Right kidney (tissue), 1 donor: ENCODE measurements around the gene EIF2B4.
"Not testable (repeated sequence)": the region's sequence is repeated elsewhere in the genome, so short reads cannot be mapped to it uniquely, and the experiment has no call there.

Experiments
- DNase-seq: peaks from one replicate; pipeline ENCODE4 v3.0.0-alpha.2; 2016

The EIF2B4 gene

DNA sequence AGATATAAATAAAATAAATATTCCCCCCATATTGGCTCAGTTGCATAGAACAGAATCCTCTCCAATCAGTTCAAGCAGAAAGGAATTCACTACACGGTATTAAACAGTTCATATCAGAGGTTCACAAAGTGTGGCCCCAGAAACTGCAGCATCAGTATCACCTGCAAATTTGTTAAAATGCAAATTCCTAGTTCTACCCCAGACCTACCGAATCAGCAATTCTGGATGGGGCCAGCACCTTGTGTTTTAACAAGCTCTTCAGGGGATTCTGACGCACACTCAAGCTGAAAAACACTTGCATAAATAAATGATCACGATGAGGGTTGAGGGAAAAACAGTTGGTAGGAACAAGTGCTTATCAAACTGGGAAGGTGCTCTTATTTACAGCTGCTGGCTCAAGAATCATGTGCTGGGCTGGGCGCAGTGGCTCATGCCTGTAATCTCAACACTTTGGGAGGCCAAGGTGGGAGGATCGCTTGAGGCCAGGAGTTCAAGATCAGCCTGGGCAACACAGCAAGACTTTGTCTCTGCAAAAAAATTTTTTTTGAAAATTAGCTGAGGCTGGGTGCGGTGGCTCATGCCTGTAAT, 19.9 kb downstream of the EIF2B4 start:
- DNase-seq: no peak

DNA sequence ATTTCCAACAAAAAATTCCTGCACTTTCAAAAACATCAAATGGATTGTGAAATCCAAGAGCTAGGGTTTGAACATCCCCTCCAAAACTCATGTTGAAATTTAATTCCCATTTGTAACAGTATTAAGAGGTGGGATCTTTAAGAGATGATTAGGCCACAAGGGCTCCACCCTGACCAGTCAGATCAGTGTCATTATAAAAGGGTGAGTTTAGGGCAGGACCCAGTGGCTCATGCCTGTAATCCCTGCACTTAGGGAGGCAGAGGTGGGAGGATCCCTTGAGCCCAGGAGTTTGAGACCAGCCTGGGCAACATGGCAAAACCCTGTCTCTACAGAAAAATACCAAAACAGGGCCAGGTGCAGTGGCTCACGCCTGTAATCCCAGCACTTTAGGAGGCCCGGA, 22.5 kb downstream of the EIF2B4 start:
- no peak for DNase-seq

DNA sequence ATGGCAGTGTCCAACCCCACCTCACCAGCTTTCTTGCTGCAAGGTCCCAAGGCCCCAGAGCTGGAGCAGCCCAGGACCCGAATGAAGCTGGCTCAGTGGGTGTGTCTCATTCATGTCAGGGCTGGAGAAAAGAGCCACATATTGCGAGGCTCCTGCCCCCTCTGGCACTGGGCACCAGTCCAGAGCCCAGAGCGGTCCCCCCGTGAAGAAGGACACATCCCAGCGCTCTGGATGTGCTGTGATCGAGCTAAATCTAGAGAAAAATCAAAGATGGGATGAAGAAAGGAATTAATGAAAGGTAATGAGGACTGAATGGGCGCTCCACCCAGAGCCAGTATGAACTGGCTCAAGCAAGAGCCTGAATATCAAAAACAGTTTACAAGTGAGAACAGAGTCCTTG, 34.0 kb downstream of the EIF2B4 start:
- no peak for DNase-seq

DNA sequence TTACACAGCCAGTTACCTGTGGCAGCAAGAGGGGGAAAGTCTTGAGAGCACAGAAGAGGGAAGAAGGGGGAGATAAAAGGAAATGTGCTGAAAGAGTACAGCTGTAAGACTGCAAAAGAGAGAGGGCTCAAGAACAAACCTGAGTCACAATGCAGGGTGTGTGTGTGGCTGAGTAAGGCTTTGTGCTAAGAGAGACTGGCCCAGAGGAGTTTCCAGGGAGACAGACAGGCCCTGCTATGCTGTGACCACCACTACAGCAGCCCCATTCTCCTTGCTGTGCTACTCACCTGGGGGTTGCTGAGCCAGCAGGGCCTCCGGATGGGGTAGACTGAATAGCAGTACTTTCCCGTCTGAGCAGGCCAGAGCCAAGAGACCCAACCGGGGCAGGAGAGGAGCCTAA, 34.8 kb downstream of the EIF2B4 start:
- no peak for DNase-seq

DNA sequence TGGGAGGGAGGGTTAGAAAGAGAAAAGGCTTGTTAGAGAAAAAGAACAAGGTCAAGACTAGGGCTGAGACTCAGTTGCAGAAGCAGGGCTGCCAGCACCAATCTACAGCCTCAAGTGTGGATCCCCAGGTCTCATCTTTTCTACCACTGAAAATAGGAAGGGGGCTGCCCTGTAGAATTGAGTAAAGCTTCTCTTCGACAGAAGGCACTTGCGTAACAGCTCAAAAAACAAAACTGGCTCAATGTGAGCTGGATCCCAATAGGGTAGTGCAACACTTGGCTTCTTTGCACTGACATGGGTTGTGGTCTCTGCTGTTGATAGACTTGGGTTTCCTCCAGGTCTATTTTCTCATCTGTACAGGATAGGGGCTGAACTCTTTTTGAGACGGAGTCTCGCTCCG, 45.4 kb downstream of the EIF2B4 start:
- DNase-seq: no peak

DNA sequence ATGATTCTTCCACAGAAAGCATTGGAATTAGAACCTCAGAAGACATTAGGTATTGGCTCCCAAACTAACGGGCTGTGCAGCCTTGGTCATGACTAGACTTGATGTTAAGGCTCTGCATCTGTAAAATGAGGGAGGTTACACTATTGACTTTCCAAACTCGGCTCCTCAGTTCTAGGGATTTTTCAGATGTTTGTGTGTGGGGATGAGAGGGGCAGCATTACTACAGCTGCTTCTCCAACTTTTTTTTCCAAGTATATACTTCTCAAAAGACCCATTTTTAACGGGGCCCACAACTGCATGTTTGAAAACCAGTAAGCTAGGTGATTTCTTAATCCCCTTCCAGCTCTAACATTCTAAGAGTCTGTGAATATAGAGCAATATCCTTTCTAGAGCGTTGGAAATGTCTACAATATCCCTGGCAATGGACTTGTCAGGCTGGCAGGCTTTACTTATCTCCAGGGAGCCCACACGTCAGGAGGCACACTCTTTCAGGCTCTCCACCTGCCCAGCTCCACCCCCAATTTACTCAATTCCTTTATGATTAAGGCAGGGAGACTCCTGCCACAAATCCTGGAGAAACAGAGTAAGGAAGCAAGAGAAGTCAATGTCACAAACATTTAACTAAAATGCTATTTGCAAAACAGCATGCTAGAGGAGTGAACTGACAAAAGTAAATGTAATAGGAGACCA, 46.4 kb downstream of the EIF2B4 start:
- DNase-seq: no peak

DNA sequence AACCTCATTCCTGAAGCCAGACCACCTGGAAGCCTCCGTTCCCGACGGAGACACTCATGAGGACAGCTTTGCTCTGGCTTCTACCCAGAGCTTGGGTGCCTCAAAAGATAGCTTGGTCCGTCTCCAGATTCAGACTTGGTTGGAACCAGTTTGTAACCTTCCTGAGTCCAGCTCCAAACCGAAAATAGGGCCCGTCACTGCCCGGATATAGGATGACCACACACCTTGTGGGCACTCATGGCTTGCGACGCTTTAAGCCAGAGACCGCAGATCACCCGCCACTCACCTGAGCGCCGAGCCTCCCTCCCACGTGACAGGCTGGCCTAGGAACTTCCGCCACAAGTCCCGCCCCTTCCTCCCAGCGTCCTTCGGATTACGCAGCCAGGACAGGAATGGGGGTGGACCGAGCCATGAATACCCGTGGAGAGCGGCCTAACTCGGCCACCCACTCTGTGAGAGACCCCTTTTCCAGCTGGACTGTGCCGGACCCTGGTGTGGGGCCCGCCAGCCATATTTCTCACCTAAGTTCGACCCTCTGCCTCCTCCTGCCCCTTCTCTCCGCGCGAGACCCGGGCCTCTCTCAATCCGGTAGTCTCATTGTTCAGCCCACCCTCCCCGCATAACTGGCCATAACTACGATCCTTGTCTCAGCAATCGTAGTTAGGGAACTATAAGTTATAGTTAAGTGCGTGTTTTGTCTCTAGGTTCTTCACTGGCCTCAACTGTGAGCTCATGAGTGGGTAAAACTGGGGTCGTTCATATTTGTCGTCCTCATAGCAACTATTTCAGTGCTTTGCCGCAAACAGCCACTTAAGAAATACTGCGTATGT, 47.2 kb downstream of the EIF2B4 start, which contains the start of gene MPV17:
Gene MPV17, minus strand, starts transcription at position 332 of the 830 bp plus-strand sequence. CDS start 580 bp downstream, outside the sequence.
- peak; percentile 90 for DNase-seq

DNA sequence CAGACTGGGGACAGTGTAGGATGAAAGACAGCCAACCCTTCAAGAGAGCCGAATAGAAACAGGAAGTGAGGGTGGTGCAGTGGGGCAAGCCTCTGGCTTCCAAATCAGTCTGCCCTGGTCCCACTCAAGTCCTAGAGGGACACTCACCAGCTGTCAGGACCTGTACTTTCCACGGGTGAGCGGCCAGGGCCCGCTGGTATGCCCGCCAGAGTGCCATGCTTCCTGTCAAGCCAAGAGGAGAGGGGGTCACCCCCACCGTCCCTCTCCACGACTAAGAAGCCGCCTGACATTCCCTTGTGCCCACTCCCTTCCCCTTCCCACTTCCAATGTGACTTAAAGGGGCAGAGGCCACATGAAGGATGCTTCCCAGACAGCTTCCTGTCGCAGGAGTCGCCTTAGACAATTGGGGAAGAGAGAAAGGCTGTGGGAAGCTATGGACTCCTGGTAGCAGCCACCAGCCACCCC, 47.8 kb downstream of the EIF2B4 start:
- DNase-seq: no peak

DNA sequence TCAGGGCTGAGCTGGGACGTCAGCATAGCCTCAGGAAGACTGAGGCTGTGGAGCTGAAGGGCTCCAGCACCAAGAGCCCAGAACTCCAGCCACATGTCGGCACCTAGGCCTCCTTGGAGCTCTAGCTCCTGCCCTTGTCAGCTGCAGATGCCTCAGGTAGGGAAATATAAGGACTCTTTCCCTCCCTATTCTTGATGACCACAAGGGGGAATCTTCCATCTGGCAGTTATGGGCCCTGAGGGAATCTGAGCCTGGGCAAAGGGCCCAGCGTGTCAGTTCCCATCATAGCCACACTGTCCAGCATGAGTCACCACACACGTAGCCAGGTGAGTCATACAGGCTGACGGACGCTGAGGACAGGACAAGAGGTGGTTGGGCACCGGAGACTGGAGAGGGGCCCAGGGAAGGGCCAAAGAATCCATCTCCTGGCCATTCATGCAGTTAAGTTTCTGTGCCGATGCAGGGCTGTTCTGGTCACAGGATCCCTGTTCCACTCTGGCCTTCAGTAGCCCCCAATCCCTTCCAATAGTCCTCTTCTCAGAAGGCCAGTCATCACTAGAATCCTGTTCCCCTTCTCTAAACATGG, 49.1 kb downstream of the EIF2B4 start:
- DNase-seq: no peak

DNA sequence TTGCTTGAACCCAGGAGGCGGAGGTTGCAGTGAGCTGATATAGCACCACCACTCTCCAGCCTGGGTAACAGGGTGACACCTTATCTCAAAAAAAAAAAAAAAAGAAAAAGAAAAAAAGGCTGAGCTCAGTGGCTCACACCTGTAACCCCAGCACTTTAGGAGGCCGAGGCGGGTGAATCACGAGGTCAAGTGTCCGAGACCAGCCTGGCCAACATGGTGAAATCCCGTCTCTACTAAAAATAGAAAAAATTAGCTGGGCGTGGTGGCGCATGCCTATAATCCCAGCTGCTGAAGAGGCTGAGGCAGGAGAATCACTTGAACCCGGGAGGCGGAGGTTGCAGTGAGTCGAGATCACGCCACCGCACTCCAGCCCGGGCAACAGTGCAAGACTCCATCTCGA, 50.3 kb downstream of the EIF2B4 start:
- DNase-seq: not testable (repeated sequence)

DNA sequence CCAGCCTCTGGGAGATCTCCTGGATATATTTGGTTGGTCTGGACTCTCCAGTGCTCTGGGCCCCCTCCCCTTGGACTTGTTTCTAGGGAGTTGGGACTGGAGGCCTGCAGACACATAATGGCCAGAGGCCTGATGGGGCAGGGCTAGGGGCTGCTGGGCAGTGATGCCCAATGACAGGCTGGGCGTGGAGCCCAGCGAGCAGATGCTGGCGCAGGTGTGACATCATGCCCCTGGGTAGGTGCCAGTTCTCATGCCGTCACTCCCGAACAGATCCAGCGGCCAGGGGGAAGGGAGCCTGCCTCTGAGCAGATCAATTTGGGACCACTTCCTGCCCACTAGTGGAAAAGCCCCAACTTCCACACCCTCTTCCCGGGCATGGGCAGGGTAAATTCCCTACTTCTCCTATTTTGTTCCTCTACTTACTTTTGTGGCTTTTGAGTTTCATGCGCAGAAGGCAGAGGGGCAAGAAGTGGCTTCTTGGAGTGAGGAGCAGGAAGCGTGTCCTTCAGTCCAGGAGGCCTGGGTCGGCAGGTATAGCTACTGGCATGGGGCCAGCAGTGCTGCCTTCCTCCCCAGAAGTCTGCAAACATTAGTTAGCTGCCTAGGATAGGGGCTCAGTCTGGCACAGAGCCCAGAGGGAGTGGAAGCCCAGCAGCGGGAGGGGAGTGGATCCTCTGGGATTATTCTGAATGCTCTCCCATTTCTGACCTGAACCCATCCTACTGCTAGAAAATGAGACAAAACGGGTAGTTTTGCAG, 53.3 kb downstream of the EIF2B4 start:
- no peak for DNase-seq

DNA sequence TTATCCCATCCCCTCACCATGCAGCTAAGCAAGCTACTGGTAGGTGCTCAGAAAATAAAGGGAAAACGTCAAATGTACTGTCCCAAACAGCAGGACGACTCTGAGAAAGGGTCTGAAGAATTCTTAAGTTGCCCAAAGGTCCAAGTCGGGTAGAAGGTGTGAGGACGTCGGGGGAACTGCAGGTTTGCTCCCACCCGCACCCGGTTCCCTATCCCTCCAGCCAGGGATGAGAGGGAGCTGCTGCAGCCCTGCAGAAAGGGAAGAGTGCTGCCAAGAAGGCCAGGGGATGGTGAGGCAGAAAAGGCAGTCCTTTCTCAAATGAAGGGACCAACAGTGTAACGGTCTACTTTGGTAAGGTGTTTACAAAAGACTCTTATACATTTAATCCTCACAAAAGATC, 55.0 kb downstream of the EIF2B4 start:
- DNase-seq: no peak

DNA sequence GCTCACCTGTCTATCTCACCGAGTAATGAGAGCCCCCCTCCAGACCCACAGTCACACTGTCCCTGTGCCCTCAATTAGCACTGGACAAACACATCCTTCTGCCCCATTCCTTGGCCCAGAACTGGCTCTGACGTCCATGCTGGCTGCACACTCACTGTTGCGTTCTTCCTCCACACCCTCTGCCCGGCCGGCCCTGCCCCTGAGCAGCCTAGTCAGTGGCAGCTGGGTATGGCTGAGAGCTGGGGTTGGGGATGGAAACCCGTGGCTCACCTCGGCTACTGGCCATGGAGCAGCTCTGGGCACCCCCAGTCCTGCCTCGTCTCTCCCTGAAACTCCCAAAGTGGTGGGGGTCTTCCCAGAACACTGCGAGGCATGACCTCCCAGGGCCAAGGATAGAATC, 55.4 kb downstream of the EIF2B4 start:
- DNase-seq: no peak
